Mucosa of stomach (tissue), 1 donor: Measurements from ENCODE around the gene NRXN2.

Experiments used
- H3K27me3 ChIP-seq: one replicate; pipeline ENCODE4 v1.7.0; 2013; ENCODE audit warnings: mild to moderate bottlenecking, low read length; ENCODE audit not compliant: control insufficient read depth, insufficient read depth
- H3K36me3 ChIP-seq: one replicate; pipeline ENCODE4 v1.7.0; 2013; ENCODE audit warnings: low read length; ENCODE audit not compliant: control insufficient read depth, insufficient read depth
- H3K4me1 ChIP-seq: one replicate; pipeline ENCODE4 v1.7.0; 2013; ENCODE audit warnings: mild to moderate bottlenecking, low read length; ENCODE audit not compliant: control insufficient read depth, insufficient read depth
- H3K4me3 ChIP-seq: one replicate; pipeline ENCODE4 v1.7.0; 2013; ENCODE audit warnings: low read length
- H3K9ac ChIP-seq: one replicate; pipeline ENCODE4 v1.7.0; 2013; ENCODE audit warnings: mild to moderate bottlenecking, low read length, moderate library complexity
- H3K9me3 ChIP-seq: one replicate; pipeline ENCODE4 v1.7.0; 2013; ENCODE audit warnings: mild to moderate bottlenecking, low read length, moderate library complexity; ENCODE audit not compliant: control insufficient read depth
- donor health status: Pancreatic carcinoma.

The NRXN2 gene

GRCh38 chr11:64754919-64755662 is 32.1 kb upstream of the NRXN2 start:
- H3K36me3 ChIP-seq, result no peaks in the 10 kb centered on the region

GRCh38 chr11:64754124-64754918 is 31.3 kb upstream of the NRXN2 start:
- H3K4me1 ChIP-seq, result peaks cover 1% of the 10 kb centered on the region
- H3K4me3 ChIP-seq, result no peak overlapping the region
- no peaks in the 10 kb centered on the region for H3K36me3 ChIP-seq
- no peaks in the 10 kb centered on the region for H3K27me3 ChIP-seq
- no peaks in the 10 kb centered on the region for H3K9me3 ChIP-seq
- no peak overlapping the region for H3K9ac ChIP-seq

More at GRCh38 chr11:64754919-64755662, 32.1 kb upstream of the NRXN2 start:
- no peaks in the 10 kb centered on the region for H3K9me3 ChIP-seq
- H3K4me1 ChIP-seq, result peaks cover 5% of the 10 kb centered on the region
- H3K27me3 ChIP-seq, result no peaks in the 10 kb centered on the region
- H3K4me3 ChIP-seq, result no peak overlapping the region
- H3K9ac ChIP-seq, result no peak overlapping the region

DNA sequence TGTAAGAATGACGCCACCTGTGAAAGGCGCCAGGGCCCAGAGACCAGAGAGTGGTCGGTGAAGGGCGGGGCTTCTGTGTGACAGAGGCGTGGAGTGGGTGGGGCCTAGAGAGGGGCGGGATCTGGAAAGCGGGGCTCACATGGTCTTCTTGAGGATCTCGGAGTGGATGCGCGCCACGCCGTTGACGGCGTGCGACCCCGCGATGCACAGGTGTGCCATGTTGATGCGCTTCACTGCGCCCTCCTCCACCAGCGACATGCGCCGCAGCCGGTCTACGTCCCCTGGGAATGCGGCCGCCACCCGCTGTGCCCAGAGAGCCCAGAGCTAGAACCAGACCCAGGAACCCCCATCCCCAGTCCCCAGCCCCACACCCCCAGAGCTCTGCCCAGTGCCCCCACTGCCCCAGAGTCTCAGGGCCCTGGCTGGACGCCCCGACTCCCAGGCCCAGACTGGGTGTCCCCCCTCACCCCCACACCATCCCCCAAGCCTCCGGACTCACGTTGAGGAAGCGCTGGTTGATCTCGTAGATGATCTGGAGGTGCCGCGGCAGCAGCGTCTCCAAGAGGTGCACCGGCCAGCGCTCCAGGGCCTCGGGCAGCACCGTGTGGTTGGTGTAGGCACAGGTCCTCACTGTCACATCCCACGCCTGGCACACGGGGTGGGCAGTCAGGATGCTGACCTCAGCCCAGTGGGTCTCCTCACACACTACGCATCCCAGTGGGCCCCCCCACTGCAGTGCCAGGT is 30.6 kb upstream of the NRXN2 start:
- no peak overlapping the region for H3K4me3 ChIP-seq
- no peaks in the 10 kb centered on the region for H3K27me3 ChIP-seq
- no peaks in the 10 kb centered on the region for H3K9me3 ChIP-seq
- H3K4me1 ChIP-seq, result no peaks in the 10 kb centered on the region
- H3K36me3 ChIP-seq, result no peaks in the 10 kb centered on the region
- no peak overlapping the region for H3K9ac ChIP-seq

DNA sequence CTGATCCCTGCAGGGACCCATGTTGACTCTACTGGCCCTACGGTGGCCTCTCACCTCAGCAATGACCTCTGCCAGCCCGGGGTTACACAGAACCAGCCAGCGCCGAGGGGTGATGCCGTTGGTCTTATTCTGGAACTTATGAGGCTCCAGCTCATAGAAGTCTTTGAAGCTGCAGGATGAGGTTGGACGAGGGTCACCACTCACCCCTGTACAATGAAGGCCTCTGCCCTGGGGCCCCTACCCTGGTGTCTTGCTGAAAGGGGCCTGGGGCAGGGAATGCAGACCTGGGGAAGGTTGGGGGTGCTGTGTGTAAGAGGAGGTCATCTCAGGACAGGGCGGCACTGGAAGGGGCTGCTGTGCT is 30.0 kb upstream of the NRXN2 start:
- Histone ChIP-seq H3K9me3 (no peaks in the 10 kb centered on the region), H3K4me3 (no peak overlapping the region), H3K4me1 (no peaks in the 10 kb centered on the region), H3K9ac (no peak overlapping the region), H3K27me3 (no peaks in the 10 kb centered on the region), H3K36me3 (no peaks in the 10 kb centered on the region)

GRCh38 chr11:64752175-64752970 is 29.4 kb upstream of the NRXN2 start:
- no peaks in the 10 kb centered on the region for H3K4me1 ChIP-seq
- H3K4me3 ChIP-seq, result no peak overlapping the region
- H3K9me3 ChIP-seq, result no peaks in the 10 kb centered on the region
- H3K27me3 ChIP-seq, result no peaks in the 10 kb centered on the region
- H3K9ac ChIP-seq, result no peak overlapping the region
- no peaks in the 10 kb centered on the region for H3K36me3 ChIP-seq

DNA sequence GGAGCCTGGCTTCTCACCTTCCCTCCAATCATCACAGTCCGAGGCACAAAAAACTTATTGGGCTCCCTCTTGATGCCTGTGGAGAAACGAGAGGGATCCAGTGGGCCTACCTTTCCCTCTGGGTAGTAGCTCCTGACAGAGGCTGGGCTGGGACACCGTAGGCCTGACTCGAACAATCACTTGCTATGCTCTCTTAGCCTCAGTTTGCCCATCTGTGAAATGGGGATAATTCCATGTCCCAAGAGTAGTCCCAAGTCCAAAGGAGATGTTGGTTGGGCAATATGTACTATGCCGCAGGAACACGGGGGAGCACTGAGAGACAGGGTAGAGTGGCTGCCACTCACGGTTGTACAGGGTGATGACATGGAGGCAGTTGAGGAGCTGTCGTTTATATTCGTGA is 28.6 kb upstream of the NRXN2 start:
- Histone ChIP-seq H3K4me1 (no peaks in the 10 kb centered on the region), H3K4me3 (no peak overlapping the region), H3K27me3 (no peaks in the 10 kb centered on the region), H3K9ac (no peak overlapping the region), H3K36me3 (no peaks in the 10 kb centered on the region), H3K9me3 (no peaks in the 10 kb centered on the region)

- Histone ChIP-seq H3K9ac (no peak overlapping the region), H3K4me1 (no peaks in the 10 kb centered on the region), H3K9me3 (no peaks in the 10 kb centered on the region), H3K36me3 (no peaks in the 10 kb centered on the region), H3K27me3 (peaks cover 4% of the 10 kb centered on the region), H3K4me3 (no peak overlapping the region)
Measured at GRCh38 chr11:64751136-64751535, 28.1 kb upstream of the NRXN2 start.

GRCh38 chr11:64750361-64751054 is 27.5 kb upstream of the NRXN2 start:
- no peak overlapping the region for H3K9ac ChIP-seq
- H3K36me3 ChIP-seq, result no peaks in the 10 kb centered on the region
- H3K4me1 ChIP-seq, result peaks cover 5% of the 10 kb centered on the region
- no peaks in the 10 kb centered on the region for H3K9me3 ChIP-seq
- H3K4me3 ChIP-seq, result no peak overlapping the region
- H3K27me3 ChIP-seq, result peaks cover 10% of the 10 kb centered on the region

GRCh38 chr11:64747961-64748665 is 25.1 kb upstream of the NRXN2 start:
- H3K9ac ChIP-seq, result no peak overlapping the region
- H3K27me3 ChIP-seq, result peaks cover 31% of the 10 kb centered on the region
- no peak overlapping the region for H3K4me3 ChIP-seq
- H3K4me1 ChIP-seq, result peaks cover 19% of the 10 kb centered on the region
- H3K9me3 ChIP-seq, result no peaks in the 10 kb centered on the region
- no peaks in the 10 kb centered on the region for H3K36me3 ChIP-seq

DNA sequence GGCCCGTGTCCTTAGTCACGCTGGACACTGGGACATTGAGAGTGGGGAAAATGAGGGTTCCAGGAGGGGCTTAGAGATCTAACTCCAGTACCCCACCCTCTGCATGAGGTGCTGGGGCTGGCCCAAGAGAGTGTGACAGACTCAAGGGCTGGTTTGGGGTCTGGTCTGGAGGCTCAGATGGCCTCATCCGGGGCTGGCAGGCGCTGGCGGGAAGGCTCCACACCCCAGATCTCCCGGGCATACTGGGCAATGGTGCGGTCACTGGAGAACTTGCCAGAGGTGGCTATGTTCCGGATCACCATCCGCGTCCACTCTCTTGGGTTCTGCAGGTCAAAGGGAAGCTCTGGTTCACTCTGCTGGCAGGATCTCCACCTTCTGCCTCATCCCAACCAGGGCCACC is 23.5 kb upstream of the NRXN2 start:
- Histone ChIP-seq H3K27me3 (peaks cover 47% of the 10 kb centered on the region), H3K36me3 (no peaks in the 10 kb centered on the region), H3K4me3 (no peak overlapping the region), H3K9ac (no peak overlapping the region), H3K9me3 (no peaks in the 10 kb centered on the region), H3K4me1 (peaks cover 33% of the 10 kb centered on the region)
